GM12878 (cell line): ENCODE data around the gene SLC37A2.

Experiments
- EZH2 ChIP-seq: IDR thresholded peaks from 2 replicates; pipeline ENCODE4 v1.6.1; 2012; ENCODE audit warnings: low read depth, mild to moderate bottlenecking, control low read depth, inconsistent platforms, low read length, borderline replicate concordance; ENCODE audit not compliant: control insufficient read depth
- GABPA ChIP-seq: IDR thresholded peaks from 2 replicates; pipeline ENCODE4 v1.6.1; 2014; ENCODE audit warnings: antibody characterized with exemption, low read depth, mild to moderate bottlenecking, inconsistent platforms
- SMC3 ChIP-seq: IDR thresholded peaks from 2 replicates; pipeline ENCODE4 v1.6.1; 2011; ENCODE audit warnings: low read length, improper control_type of control experiment, borderline replicate concordance
- TAF1 ChIP-seq: IDR thresholded peaks from 2 replicates; pipeline ENCODE4 v1.6.1; 2011; ENCODE audit warnings: mild to moderate bottlenecking, low read depth, low read length, borderline replicate concordance
- YY1 ChIP-seq: IDR thresholded peaks from 2 replicates; pipeline ENCODE4 v1.6.1; 2011; ENCODE audit warnings: low read depth, mild to moderate bottlenecking, low read length
- TF ChIP-seq, protein P1 (sequence below): IDR thresholded peaks from 2 replicates; pipeline ENCODE4 v1.6.1; 2012; ENCODE audit warnings: mild to moderate bottlenecking, low read depth, low read length
- TF ChIP-seq, protein P2 (sequence below), 3 experiments: IDR thresholded peaks in 2 of 3; conservative IDR thresholded peaks in 1 of 3; 2 replicates each; pipeline ENCODE4 v1.5.1; 2011; ENCODE audit warnings: low read depth in 3 of 3, low read length in 3 of 3, mild to moderate bottlenecking in 3 of 3, control low read depth in 2 of 3, moderate library complexity in 2 of 3, inconsistent platforms in 1 of 3, mixed read lengths in 1 of 3; ENCODE audit not compliant: control insufficient read depth in 2 of 3, insufficient read depth in 1 of 3; ENCODE audit errors: extremely low read depth in 1 of 3

DNA sequence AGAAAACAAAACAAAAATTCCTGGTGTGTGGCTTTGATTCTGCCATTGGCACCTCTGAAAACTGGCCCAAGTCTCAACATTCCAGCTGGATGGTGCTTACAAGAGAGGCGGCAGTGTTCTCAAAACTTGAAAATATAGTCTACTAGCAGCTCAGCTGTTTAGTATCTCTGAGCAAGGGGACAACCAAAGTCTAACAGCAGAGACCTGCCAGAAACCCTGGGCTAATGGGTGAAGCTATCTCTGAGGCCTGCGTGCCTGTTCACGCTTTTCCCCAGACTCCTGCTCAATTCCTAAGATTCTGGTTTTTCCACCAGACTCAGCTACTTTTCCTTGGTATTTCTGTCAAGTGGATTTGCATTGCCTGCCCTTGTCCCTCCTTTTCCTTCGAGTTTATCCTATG, 30.4 kb downstream of the SLC37A2 start:
- TF ChIP-seq TAF1 (no peak), SMC3 (no peak), YY1 (no peak), EZH2 (no peak), GABPA (no peak)
- TF ChIP-seq, protein P1, sequence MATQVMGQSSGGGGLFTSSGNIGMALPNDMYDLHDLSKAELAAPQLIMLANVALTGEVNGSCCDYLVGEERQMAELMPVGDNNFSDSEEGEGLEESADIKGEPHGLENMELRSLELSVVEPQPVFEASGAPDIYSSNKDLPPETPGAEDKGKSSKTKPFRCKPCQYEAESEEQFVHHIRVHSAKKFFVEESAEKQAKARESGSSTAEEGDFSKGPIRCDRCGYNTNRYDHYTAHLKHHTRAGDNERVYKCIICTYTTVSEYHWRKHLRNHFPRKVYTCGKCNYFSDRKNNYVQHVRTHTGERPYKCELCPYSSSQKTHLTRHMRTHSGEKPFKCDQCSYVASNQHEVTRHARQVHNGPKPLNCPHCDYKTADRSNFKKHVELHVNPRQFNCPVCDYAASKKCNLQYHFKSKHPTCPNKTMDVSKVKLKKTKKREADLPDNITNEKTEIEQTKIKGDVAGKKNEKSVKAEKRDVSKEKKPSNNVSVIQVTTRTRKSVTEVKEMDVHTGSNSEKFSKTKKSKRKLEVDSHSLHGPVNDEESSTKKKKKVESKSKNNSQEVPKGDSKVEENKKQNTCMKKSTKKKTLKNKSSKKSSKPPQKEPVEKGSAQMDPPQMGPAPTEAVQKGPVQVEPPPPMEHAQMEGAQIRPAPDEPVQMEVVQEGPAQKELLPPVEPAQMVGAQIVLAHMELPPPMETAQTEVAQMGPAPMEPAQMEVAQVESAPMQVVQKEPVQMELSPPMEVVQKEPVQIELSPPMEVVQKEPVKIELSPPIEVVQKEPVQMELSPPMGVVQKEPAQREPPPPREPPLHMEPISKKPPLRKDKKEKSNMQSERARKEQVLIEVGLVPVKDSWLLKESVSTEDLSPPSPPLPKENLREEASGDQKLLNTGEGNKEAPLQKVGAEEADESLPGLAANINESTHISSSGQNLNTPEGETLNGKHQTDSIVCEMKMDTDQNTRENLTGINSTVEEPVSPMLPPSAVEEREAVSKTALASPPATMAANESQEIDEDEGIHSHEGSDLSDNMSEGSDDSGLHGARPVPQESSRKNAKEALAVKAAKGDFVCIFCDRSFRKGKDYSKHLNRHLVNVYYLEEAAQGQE, result no peak
- TF ChIP-seq, protein P2, sequence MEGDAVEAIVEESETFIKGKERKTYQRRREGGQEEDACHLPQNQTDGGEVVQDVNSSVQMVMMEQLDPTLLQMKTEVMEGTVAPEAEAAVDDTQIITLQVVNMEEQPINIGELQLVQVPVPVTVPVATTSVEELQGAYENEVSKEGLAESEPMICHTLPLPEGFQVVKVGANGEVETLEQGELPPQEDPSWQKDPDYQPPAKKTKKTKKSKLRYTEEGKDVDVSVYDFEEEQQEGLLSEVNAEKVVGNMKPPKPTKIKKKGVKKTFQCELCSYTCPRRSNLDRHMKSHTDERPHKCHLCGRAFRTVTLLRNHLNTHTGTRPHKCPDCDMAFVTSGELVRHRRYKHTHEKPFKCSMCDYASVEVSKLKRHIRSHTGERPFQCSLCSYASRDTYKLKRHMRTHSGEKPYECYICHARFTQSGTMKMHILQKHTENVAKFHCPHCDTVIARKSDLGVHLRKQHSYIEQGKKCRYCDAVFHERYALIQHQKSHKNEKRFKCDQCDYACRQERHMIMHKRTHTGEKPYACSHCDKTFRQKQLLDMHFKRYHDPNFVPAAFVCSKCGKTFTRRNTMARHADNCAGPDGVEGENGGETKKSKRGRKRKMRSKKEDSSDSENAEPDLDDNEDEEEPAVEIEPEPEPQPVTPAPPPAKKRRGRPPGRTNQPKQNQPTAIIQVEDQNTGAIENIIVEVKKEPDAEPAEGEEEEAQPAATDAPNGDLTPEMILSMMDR (IDR thresholded peaks at IDR 0.05 in 2 of 3, conservative IDR thresholded peaks at IDR 0.05 in 1 of 3; ENCODE audit: control insufficient read depth in 2 of 3, extremely low read depth in 1 of 3, insufficient read depth in 1 of 3, low read depth in 3 of 3, low read length in 3 of 3), result no peak
